ENCODE data around the gene ATP10B. TPM values are rescaled to one million over a fixed set of nuclear protein-coding genes. Genes with fewer than 3 reads are reported as not detected.

The ATP10B gene
- total RNA-seq, 4 donors from 2014 or later = 0.12 to 0.13 TPM; not detected in 2

DNA sequence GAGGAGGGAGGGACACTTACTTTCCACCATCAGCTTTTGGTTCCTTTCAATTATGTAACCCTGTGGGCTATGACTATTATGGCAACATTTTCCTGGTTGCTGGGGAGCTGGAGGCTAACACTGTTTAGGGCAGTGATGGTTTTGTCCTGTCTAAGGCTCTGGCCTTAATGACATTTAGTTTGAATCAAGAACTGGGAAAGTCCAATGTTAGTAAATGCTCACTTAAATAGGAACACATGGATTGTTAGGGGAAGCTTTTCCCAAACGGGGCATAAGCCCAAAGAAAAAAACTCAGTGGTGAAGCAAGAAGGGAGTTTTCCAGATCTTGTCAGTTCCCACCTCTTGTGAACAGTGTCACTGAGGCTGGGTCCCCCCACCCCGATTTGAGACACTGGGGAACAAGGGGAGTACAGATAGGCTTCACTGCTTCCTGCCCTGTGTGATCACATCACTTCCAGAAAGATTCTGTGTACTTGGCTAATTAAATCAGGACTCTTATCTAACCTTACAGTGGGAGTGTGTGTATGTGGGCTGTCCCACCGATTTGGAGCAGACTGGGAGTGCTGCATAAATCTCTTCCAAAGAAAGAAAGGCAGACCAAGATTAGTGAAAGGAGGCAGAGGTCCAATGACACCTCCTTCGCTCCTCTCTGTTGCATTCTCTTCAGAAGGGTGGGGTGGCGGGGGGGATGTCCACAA lies 223.9 kb downstream of the ATP10B start:
- TF ChIP-seq, protein P1, sequence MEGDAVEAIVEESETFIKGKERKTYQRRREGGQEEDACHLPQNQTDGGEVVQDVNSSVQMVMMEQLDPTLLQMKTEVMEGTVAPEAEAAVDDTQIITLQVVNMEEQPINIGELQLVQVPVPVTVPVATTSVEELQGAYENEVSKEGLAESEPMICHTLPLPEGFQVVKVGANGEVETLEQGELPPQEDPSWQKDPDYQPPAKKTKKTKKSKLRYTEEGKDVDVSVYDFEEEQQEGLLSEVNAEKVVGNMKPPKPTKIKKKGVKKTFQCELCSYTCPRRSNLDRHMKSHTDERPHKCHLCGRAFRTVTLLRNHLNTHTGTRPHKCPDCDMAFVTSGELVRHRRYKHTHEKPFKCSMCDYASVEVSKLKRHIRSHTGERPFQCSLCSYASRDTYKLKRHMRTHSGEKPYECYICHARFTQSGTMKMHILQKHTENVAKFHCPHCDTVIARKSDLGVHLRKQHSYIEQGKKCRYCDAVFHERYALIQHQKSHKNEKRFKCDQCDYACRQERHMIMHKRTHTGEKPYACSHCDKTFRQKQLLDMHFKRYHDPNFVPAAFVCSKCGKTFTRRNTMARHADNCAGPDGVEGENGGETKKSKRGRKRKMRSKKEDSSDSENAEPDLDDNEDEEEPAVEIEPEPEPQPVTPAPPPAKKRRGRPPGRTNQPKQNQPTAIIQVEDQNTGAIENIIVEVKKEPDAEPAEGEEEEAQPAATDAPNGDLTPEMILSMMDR (IDR thresholded peaks at IDR 0.05) = no peak
- DNase-seq (ENCODE audit: low spot score) (no peak), ATAC-seq (ENCODE audit: low FRiP score) (peak; percentile 44)

DNA sequence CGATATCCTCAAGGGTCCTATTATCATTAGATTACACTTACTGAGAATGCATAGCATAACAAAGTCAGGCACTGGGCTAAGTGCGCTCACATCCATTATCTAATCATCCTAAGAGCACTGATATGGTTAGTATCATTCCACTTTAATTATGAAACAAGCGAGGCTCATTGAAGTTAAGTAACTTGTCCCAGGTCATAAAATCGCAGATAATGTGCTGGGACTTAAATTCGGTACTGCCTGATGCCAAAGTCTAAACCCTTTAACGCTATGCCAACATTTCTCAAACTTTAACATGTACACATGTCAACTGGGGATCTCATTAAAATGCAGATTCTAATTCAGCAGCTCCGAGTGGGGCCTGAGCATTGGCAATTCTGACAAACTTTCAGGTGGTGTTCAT lies 225.7 kb downstream of the ATP10B start:
- TF ChIP-seq, protein P1 (IDR thresholded peaks at IDR 0.05) = no peak
- DNase-seq (ENCODE audit: low spot score) = no peak
- ATAC-seq (ENCODE audit: low FRiP score) = no peak

DNA sequence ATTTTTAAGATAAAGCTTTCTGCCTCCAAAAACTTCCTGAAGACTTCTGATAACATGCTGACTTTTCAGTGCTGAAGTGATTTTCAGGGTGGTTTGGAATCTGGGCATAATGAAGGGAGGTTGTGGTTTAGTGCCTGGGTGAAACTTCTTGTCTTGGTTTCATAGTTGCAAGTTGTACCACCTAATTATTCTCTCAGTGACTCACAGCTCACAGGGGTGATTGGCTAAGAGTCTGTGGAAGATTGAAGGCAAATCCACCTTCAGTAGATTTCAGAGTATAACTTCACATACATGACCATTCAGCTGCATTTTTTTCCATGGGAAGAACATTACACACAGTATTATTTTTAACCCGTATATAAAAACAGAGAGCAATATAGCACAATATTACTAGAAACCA lies 230.5 kb downstream of the ATP10B start:
- ATAC-seq (ENCODE audit: low FRiP score) = no peak
- DNase-seq (ENCODE audit: low spot score) = no peak
- TF ChIP-seq, protein P1 (IDR thresholded peaks at IDR 0.05) = no peak

DNA sequence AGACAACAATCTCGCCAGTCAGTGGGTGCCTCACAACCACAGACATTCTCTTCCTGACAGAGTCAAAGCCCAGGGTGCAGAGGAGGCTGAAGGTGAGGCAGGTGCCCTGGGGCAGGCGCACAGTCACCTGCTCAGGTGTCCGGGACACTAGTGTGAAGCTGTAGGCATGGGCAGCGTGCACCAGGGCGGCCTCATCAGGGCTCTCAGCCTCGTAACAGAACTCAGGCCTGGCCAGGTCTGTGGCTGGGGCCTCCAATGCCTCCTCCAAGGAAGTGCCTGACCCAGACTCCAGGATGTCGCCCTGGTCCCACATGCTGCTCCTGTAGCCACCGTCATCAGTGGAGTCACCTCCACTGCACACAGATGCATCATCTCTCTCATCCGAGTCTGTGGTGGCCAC lies 231.6 kb downstream of the ATP10B start:
- DNase-seq (ENCODE audit: low spot score) (no peak), ATAC-seq (ENCODE audit: low FRiP score) (no peak)
- TF ChIP-seq, protein P1 (IDR thresholded peaks at IDR 0.05) = no peak

DNA sequence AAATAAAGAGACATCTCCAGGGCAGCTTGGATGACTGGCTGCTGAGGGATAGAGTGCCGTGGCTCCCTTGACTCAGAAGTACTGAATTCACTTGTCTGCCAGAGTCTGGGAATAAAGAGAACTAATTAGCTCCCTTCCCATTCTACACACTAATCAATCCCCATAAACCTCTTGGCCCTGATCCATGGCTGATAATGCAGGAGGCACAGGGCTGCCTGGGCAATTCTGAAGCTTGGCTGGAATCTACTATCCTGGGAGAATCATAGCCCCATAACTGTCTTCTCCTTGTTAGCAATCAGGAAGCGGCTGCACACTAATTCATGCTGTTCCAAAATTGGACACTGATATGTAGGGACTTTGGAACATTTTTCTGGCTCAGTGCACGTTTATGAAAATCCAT lies 232.6 kb downstream of the ATP10B start:
- ATAC-seq (ENCODE audit: low FRiP score) (no peak), DNase-seq (ENCODE audit: low spot score) (no peak)
- TF ChIP-seq, protein P1 (IDR thresholded peaks at IDR 0.05) = no peak

DNA sequence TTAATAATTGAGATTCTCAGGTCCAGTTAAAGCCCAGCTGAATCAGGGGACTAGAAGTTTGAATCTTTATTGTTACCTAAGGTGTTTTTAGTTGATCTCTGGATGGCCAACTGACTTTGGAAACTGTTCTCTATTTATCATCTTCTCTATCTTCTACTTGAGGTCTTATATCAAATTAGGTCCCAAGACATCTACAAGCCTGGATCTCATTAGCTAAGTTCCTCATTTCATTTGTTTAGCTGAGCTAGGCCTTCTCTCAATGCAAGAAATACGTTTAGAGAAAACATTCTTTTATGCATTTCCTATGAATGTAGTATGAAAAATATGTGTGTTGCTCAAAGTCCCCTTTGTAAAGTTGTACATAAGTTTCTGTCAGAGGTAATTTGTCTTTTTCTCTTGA lies 233.7 kb downstream of the ATP10B start:
- TF ChIP-seq, protein P1 (IDR thresholded peaks at IDR 0.05) = no peak
- DNase-seq (ENCODE audit: low spot score) = no peak
- ATAC-seq (ENCODE audit: low FRiP score) = no peak

All from omental fat pad (tissue), 4 donors.